K562 (cell line): ENCODE measurements around the gene TPD52L1. TPM values are rescaled to one million over a fixed set of nuclear protein-coding genes. Genes with fewer than 3 reads are reported as not detected.

ENCODE experiments used
- ATAC-seq: fragments of 200-7000 bp; cut with Tn5 transposase; 3 replicates; pipeline ENCODE4 v1.9.1; 2020; ENCODE audit warnings: moderate library complexity
- BruUV-seq: library from RNA; stranded (reverse); fragments of 400-500 nt; replicated peaks from 2 replicates; lab custom pipeline; 2021; lab: Mats Ljungman, UMichigan
- CTCF ChIA-PET: fragments of 300-600 bp; formaldehyde crosslinking; extraction: SDS; loops from one replicate; lab custom pipeline; 2021; ENCODE audit warnings: low intra/inter-chr PET ratio; lab: Yijun Ruan, JAX
- POLR2A ChIA-PET: fragments of 300-600, 350-650 bp; sonication (Branson Sonifier 250); formaldehyde crosslinking; extraction: SDS; loops from one replicate; lab custom pipeline; 2021; ENCODE audit warnings: antibody characterized with exemption, inconsistent platforms; lab: Yijun Ruan, JAX
- DNase-seq, 4 experiments: peaks; one replicate each; pipeline versions ENCODE4 v3.0.0 to v3.0.0-alpha.2; 2011 to 2018; ENCODE audit warnings: low spot score in 3 of 4, mixed read lengths in 3 of 4; ENCODE audit errors: extremely low read depth in 1 of 4
- FAIRE-seq: peaks from 2 replicates; lab custom pipeline; 2011; peaks lifted over from hg19 to GRCh38; lab: Jason Lieb, UNC
- H2AFZ ChIP-seq: 2 replicates; pipeline ENCODE4 v1.6.0; 2011; ENCODE audit warnings: low read depth, low read length, control low read depth, inconsistent platforms
- H3K27ac ChIP-seq: fragments of 200-600 bp; 3 replicates; pipeline ENCODE4 v1.8.0; 2011; ENCODE audit warnings: low read depth, mild to moderate bottlenecking, control low read depth, inconsistent platforms, low read length, moderate library complexity, mixed read lengths; ENCODE audit errors: extremely low read depth
- H3K27me3 ChIP-seq, 2 experiments: fragments of 300-600 bp in 1 of 2; 2 replicates in 1 of 2; 3 replicates in 1 of 2; pipeline versions ENCODE4 v1.6.0 to v1.8.0; 2011; ENCODE audit warnings: inconsistent platforms in 2 of 2, low read length in 2 of 2, mild to moderate bottlenecking in 1 of 2, mixed read lengths in 1 of 2, moderate library complexity in 1 of 2; ENCODE audit not compliant: control insufficient read depth in 2 of 2, insufficient read depth in 2 of 2
- H3K36me3 ChIP-seq: fragments of 300-600 bp; 3 replicates; pipeline ENCODE4 v1.8.0; 2011; ENCODE audit warnings: mild to moderate bottlenecking, low read length, inconsistent platforms; ENCODE audit not compliant: control insufficient read depth, insufficient read depth
- H3K4me1 ChIP-seq, 2 experiments: fragments of 200-600 bp in 1 of 2; replicated peaks in 1 of 2; 2 replicates in 1 of 2; 3 replicates in 1 of 2; pipeline versions ENCODE4 v1.5.1 to v1.8.0; 2011; ENCODE audit warnings: inconsistent platforms in 2 of 2, low read length in 2 of 2, mild to moderate bottlenecking in 1 of 2, mixed read lengths in 1 of 2, moderate library complexity in 1 of 2; ENCODE audit not compliant: control insufficient read depth in 2 of 2, insufficient read depth in 2 of 2
- H3K4me2 ChIP-seq: 2 replicates; pipeline ENCODE4 v1.6.1; 2011; ENCODE audit warnings: low read length, control low read depth, inconsistent platforms, mixed read lengths; ENCODE audit not compliant: insufficient read depth
- H3K4me3 ChIP-seq: fragments of 200-600 bp; sonication (generic), shearing (Covaris generic); 2 replicates; pipeline ENCODE4 v1.5.1; 2016; ENCODE audit warnings: control low read depth, inconsistent platforms
- H3K79me2 ChIP-seq: fragments of 200-600 bp; 3 replicates; pipeline ENCODE4 v1.8.0; 2011; ENCODE audit warnings: low read length, inconsistent platforms; ENCODE audit not compliant: control insufficient read depth, insufficient read depth
- H3K9ac ChIP-seq, 2 experiments: 2 replicates each; pipeline versions ENCODE4 v1.6.0 to v1.6.1; 2011; ENCODE audit warnings: low read depth in 2 of 2, low read length in 2 of 2, control low read depth in 1 of 2, inconsistent platforms in 1 of 2, mild to moderate bottlenecking in 1 of 2, mixed read lengths in 1 of 2; ENCODE audit not compliant: insufficient read depth in 1 of 2
- H3K9me1 ChIP-seq: one replicate; pipeline ENCODE4 v1.6.0; 2011; ENCODE audit warnings: inconsistent platforms, mild to moderate bottlenecking, low read length, moderate library complexity; ENCODE audit not compliant: control insufficient read depth, insufficient read depth
- H3K9me3 ChIP-seq: replicated peaks from 2 replicates; pipeline ENCODE4 v1.5.1; 2011; ENCODE audit warnings: low read depth, low read length, inconsistent platforms; ENCODE audit not compliant: control insufficient read depth, insufficient read depth
- H4K20me1 ChIP-seq: replicated peaks from 2 replicates; pipeline ENCODE4 v1.6.1; 2011; ENCODE audit warnings: low read length, inconsistent platforms, mixed read lengths; ENCODE audit not compliant: control insufficient read depth, insufficient read depth
- MEIS2 ChIP-seq: fragments of 450-650 bp; IDR thresholded peaks from 2 replicates; pipeline ENCODE4 v1.6.1; 2014; ENCODE audit warnings: mild to moderate bottlenecking; ENCODE audit not compliant: partially characterized antibody
- WGBS: fragments of 100-300 bp; shearing (Covaris generic); methylation state at CpG from one replicate; pipeline ENCODE4 v1.1.6; 2016; ENCODE audit warnings: low coverage, mixed read lengths; ENCODE audit not compliant: insufficient coverage; ENCODE audit errors: missing lambda C conversion rate; 5-methylcytosine and 5-hydroxymethylcytosine counted together
- in situ Hi-C: fragments of 300-500 bp; cut with MboI; formaldehyde crosslinking; loops from 4 replicates; pipeline ENCODE4 v1.15.0; 2018; ENCODE audit warnings: inconsistent platforms, mixed read lengths
- intact Hi-C: fragments of 100-400 bp; cut with micrococcal nuclease; formaldehyde crosslinking; loops from 2 replicates; pipeline ENCODE4 v1.14.2; 2022
- polyA plus RNA-seq, 8 experiments: library from polyadenylated mRNA; depleted of rRNA in 4 of 8; stranded (reverse) in 5 of 8; unstranded in 3 of 8; fragments of >200 nt; fragmentation: Nextera tagmentation in 2 of 8; fragmentation: Illumina TruSeq in 1 of 8; extraction: Ambion mirVana in 2 of 8; extraction: Trizol in 1 of 8; gene quantifications; 2 replicates each; pipeline versions ENCODE4 v1.2.1 to v1.2.3, GENCODE V29; 2011 to 2014; ENCODE audit warnings: inconsistent platforms in 1 of 8, missing spikeins in 1 of 8
- total RNA-seq, 7 experiments: library from RNA; depleted of rRNA in 6 of 7; stranded (reverse); fragments of >200 nt in 6 of 7; fragmentation: Illumina TruSeq in 2 of 7; extraction: Trizol in 2 of 7; gene quantifications; 2 replicates each; pipeline versions ENCODE4 v1.2.1 to v1.2.3, GENCODE V29; 2011 to 2021; ENCODE audit warnings: low replicate concordance in 1 of 7
- TF ChIP-seq, protein P1 (sequence below), 2 experiments: IDR thresholded peaks in 1 of 2; conservative IDR thresholded peaks in 1 of 2; 2 replicates each; pipeline ENCODE4 v1.6.1; 2016; ENCODE audit warnings: low read depth in 2 of 2, mild to moderate bottlenecking in 1 of 2, missing compliant biosample characterization in 1 of 2, missing genetic modification characterization in 1 of 2, moderate library complexity in 1 of 2
- TF ChIP-seq, protein P2 (sequence below): fragments of 250-450 bp; sonication (Bioruptor Pico); IDR thresholded peaks from 2 replicates; pipeline ENCODE4 v1.4.0; 2020; ENCODE audit warnings: mild to moderate bottlenecking, moderate library complexity

TPD52L1 gene
- total and polyA plus RNA-seq, 9 of the 15 experiments (the other 6 are each of a cell fraction or from before 2014, with no cell fraction given) = 12.9 to 149 (median 75.7) TPM

DNA sequence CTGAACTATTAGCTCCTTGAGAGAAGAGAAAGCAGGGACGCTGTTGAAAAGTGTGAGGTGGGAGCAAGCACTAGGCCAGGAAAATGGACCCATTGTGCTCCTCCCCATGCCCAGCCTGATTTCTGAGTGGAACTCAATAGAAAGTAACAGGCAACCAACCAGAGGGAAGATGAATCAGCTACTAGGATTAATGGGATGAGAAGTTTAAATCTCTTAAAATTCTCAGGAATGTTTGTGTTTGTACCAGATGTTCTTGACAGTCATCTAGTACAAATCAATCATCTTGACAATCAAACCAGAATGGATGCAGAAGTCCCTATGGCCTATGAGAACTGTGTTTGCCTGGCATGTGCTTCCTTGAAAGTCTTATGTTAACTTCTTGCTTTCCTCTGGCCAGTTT is 99.3 kb downstream of the TPD52L1 start:
- no TSS peak for BruUV-seq

More for the DNA sequence above, 99.3 kb downstream of the TPD52L1 start:
- Histone ChIP-seq H3K27me3 (no peaks in the 10 kb centered on the region), H3K9me1 (no peaks in the 10 kb centered on the region), H3K4me3 (no peak overlapping the region), H3K4me2 (no peak overlapping the region), H3K9me3 (no peaks in the 10 kb centered on the region), H3K27ac (no peak overlapping the region), H4K20me1 (no peaks in the 10 kb centered on the region), H3K9ac (no peak overlapping the region), H3K4me1 (no peaks in the 10 kb centered on the region), H3K36me3 (peaks cover 11% of the 10 kb centered on the region; the same call in 2 of the 3 replicates), H3K79me2 (no peaks in the 10 kb centered on the region), H2AFZ (no peak overlapping the region)
- ATAC-seq = no peak
- no peak for DNase-seq
- POLR2A ChIA-PET = interaction anchor here (1.2 to 1.3 kb wide), 3 partner anchors 10 to 23 kb away, joined by 3 read pairs; no protein-coding TSS in a partner anchor
- WGBS = 71% methylated on average over 1 of the region's 1 CpG
- in situ Hi-C loops = no loop called here
- FAIRE-seq = no peak
- CTCF ChIA-PET = no interaction called here
- TF ChIP-seq, protein P1, sequence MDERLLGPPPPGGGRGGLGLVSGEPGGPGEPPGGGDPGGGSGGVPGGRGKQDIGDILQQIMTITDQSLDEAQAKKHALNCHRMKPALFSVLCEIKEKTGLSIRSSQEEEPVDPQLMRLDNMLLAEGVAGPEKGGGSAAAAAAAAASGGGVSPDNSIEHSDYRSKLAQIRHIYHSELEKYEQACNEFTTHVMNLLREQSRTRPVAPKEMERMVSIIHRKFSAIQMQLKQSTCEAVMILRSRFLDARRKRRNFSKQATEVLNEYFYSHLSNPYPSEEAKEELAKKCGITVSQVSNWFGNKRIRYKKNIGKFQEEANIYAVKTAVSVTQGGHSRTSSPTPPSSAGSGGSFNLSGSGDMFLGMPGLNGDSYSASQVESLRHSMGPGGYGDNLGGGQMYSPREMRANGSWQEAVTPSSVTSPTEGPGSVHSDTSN (CRISPR knock-in tag; IDR thresholded peaks at IDR 0.05; ENCODE audit: low read depth) = no peak
- TF ChIP-seq, protein P1 (tag; conservative IDR thresholded peaks at IDR 0.05; ENCODE audit: low read depth) = peak; percentile 67
- TF ChIP-seq MEIS2 = peak; percentile 73
- TF ChIP-seq, protein P2, sequence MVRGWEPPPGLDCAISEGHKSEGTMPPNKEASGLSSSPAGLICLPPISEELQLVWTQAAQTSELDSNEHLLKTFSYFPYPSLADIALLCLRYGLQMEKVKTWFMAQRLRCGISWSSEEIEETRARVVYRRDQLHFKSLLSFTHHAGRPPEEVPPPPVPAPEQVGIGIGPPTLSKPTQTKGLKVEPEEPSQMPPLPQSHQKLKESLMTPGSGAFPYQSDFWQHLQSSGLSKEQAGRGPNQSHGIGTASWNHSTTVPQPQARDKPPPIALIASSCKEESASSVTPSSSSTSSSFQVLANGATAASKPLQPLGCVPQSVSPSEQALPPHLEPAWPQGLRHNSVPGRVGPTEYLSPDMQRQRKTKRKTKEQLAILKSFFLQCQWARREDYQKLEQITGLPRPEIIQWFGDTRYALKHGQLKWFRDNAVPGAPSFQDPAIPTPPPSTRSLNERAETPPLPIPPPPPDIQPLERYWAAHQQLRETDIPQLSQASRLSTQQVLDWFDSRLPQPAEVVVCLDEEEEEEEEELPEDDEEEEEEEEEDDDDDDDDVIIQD (CRISPR knock-in tag) = no peak
- intact Hi-C loops = no loop called here
